B cell (primary cell): ENCODE results near the gene NCOA1. TPM values are rescaled to one million over a fixed set of nuclear protein-coding genes. Genes with fewer than 3 reads are reported as not detected.

ENCODE experiments used
- ATAC-seq: fragments of 200-7000 bp; cut with Tn5 transposase; one replicate; pipeline ENCODE4 v1.10.0; 2021; ENCODE audit warnings: low read depth, mild to moderate bottlenecking, moderate number of reproducible peaks, moderate library complexity
- CTCF ChIA-PET: fragments of 350-600 bp; sonication (Branson Sonifier 250); formaldehyde crosslinking; loops from one replicate; lab custom pipeline; 2021; ENCODE audit warnings: antibody characterized with exemption, inconsistent platforms; lab: Charles Lee
- POLR2A ChIA-PET: fragments of 350-600 bp; sonication (Branson Sonifier 250); formaldehyde crosslinking; loops from one replicate; lab custom pipeline; 2021; ENCODE audit warnings: antibody characterized with exemption; lab: Charles Lee
- DNase-seq: peaks from one replicate; pipeline ENCODE4 v3.0.0; 2013
- H2AFZ ChIP-seq: 2 replicates; pipeline ENCODE4 v1.6.1; 2012; ENCODE audit warnings: mild to moderate bottlenecking, low read depth, low read length; ENCODE audit not compliant: insufficient read depth, poor library complexity, severe bottlenecking
- H3K27ac ChIP-seq, 2 donors: 1 replicate in 1 of 2; 2 replicates in 1 of 2; pipeline ENCODE4 v1.5.1; 2012 to 2013; ENCODE audit warnings: low read length in 2 of 2, mild to moderate bottlenecking in 2 of 2, moderate library complexity in 1 of 2
- H3K27me3 ChIP-seq, 4 experiments: fragments of 200-600 bp in 1 of 4; sonication (generic) in 1 of 4; replicated peaks in 1 of 4; 1 replicate in 2 of 4; 2 replicates in 2 of 4; pipeline versions ENCODE4 v1.6.1 to v1.7.0; 2013 to 2016; ENCODE audit warnings: low read length in 3 of 4, mild to moderate bottlenecking in 2 of 4, mixed read lengths in 1 of 4, moderate library complexity in 1 of 4; ENCODE audit not compliant: insufficient read depth in 4 of 4, control insufficient read depth in 3 of 4; ENCODE audit errors: control extremely low read depth in 1 of 4
- H3K36me3 ChIP-seq, 2 experiments: replicated peaks in 1 of 2; 1 replicate in 1 of 2; 2 replicates in 1 of 2; pipeline versions ENCODE4 v1.6.1 to v1.7.1; 2013; ENCODE audit warnings: low read length in 1 of 2; ENCODE audit not compliant: insufficient read depth in 2 of 2, control insufficient read depth in 1 of 2; ENCODE audit errors: control extremely low read depth in 1 of 2, extremely low read depth in 1 of 2
- H3K4me1 ChIP-seq, 2 donors: fragments of 200-600 bp in 1 of 2; sonication (generic) in 1 of 2; 1 replicate in 1 of 2; 2 replicates in 1 of 2; pipeline versions ENCODE4 v1.5.1 to v1.6.1; 2013 to 2017; ENCODE audit warnings: low read length in 2 of 2; ENCODE audit not compliant: control insufficient read depth in 2 of 2, insufficient read depth in 2 of 2
- H3K4me2 ChIP-seq: replicated peaks from 2 replicates; pipeline ENCODE3; 2012; ENCODE audit warnings: mild to moderate bottlenecking, low read depth, low read length; ENCODE audit not compliant: poor library complexity, severe bottlenecking
- H3K4me3 ChIP-seq, 5 experiments: fragments of 200-600 bp in 1 of 5; sonication (generic) in 1 of 5; 1 replicate in 3 of 5; 2 replicates in 2 of 5; pipeline versions ENCODE4 v1.5.1 to v1.7.0; 2011 to 2016; ENCODE audit warnings: low read length in 4 of 5, mild to moderate bottlenecking in 4 of 5, low read depth in 2 of 5, control low read depth in 1 of 5, moderate library complexity in 1 of 5; ENCODE audit not compliant: insufficient read depth in 1 of 5; ENCODE audit errors: control extremely low read depth in 1 of 5, extremely low read depth in 1 of 5
- H3K79me2 ChIP-seq: fragments of 200-600 bp; sonication (generic); one replicate; pipeline ENCODE4 v1.6.0; 2016; ENCODE audit warnings: low read length; ENCODE audit not compliant: control insufficient read depth, insufficient read depth
- H3K9ac ChIP-seq: fragments of 200-600 bp; sonication (generic); 2 replicates; pipeline ENCODE4 v1.6.1; 2017; ENCODE audit warnings: mild to moderate bottlenecking, low read length, moderate library complexity
- H3K9me3 ChIP-seq, 3 donors: one replicate each; pipeline versions ENCODE4 v1.6.1 to v1.7.1; 2013; ENCODE audit warnings: low read length in 2 of 3; ENCODE audit not compliant: control insufficient read depth in 2 of 3, insufficient read depth in 1 of 3; ENCODE audit errors: control extremely low read depth in 1 of 3
- H4K20me1 ChIP-seq: 2 replicates; pipeline ENCODE4 v1.6.0; 2012; ENCODE audit warnings: mild to moderate bottlenecking, low read length; ENCODE audit not compliant: insufficient read depth, control insufficient read depth, poor library complexity, severe bottlenecking
- H3K27ac Mint-ChIP-seq: one replicate; pipeline ENCODE4 v1.8.0; 2021; ENCODE audit warnings: mixed read lengths
- H3K27me3 Mint-ChIP-seq: one replicate; pipeline ENCODE4 v1.8.0; 2021; ENCODE audit warnings: mixed read lengths
- H3K4me1 Mint-ChIP-seq: one replicate; pipeline ENCODE4 v1.8.0; 2021; ENCODE audit warnings: mixed read lengths
- H3K4me3 Mint-ChIP-seq: one replicate; pipeline ENCODE4 v1.8.0; 2021; ENCODE audit warnings: mixed read lengths
- H3K9me3 Mint-ChIP-seq: one replicate; pipeline ENCODE4 v1.8.0; 2022; ENCODE audit warnings: mixed read lengths; ENCODE audit not compliant: insufficient read depth
- EZH2 ChIP-seq: IDR thresholded peaks from 2 replicates; pipeline ENCODE4 v1.6.1; 2012; ENCODE audit warnings: borderline replicate concordance, low read depth, mild to moderate bottlenecking, moderate library complexity, low read length; ENCODE audit not compliant: insufficient read depth, poor library complexity, severe bottlenecking
- WGBS: methylation state at CpG from one replicate; pipeline ENCODE4 v1.1.5; 2013; ENCODE audit warnings: missing lambda C conversion rate; ENCODE audit not compliant: insufficient coverage; 5-methylcytosine and 5-hydroxymethylcytosine counted together
- intact Hi-C: fragments of 100-400 bp; cut with micrococcal nuclease; formaldehyde crosslinking; loops from one replicate; pipeline ENCODE4 v1.10.0; 2022
- polyA plus RNA-seq: library from polyadenylated mRNA; depleted of rRNA; stranded (reverse); fragments of >200 nt; gene quantifications from 2 replicates; pipeline ENCODE4 v1.2.3, GENCODE V29; 2012
- total RNA-seq, 2 donors: library from RNA; stranded (reverse); fragments of 120-200 nt in 1 of 2; gene quantifications; 1 replicate in 1 of 2; 2 replicates in 1 of 2; pipeline versions ENCODE4 v1.2.3 to v1.2.4, GENCODE V29; 2013 to 2022
- TF ChIP-seq, protein P1 (sequence below): fragments of 200-600 bp; IDR thresholded peaks from one replicate; pipeline ENCODE4 v1.8.0; 2022; ENCODE audit warnings: antibody characterized with exemption, mild to moderate bottlenecking

The NCOA1 gene
- total and polyA plus RNA-seq, 2 donors (not counting 1 experiment from before 2014, with no cell fraction given), result 11.6 to 49.1 TPM

DNA sequence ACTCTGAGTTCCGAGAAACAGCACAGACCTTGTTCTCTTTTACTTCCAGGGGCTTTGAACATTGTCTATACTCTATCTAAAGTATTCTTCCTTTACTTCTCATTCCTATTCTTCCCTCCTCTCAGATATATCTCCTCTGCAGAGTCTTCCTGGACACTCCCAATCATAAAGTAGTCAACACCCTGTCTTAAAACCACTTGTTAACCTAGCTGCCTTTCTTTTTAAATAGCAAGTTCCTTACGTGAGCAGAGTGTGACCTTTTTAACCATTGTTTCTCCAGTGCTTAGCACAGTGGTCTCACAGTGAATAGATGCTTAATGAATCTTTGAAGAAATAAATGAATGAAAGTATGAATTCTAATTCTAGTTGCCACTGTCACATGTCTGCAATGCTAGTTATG lies 254.8 kb downstream of the NCOA1 start:
- Histone ChIP-seq H3K4me2 (no peak overlapping the region), H3K27ac (no peak overlapping the region), H3K4me1 (no peaks in the 10 kb centered on the region), H4K20me1 (no peaks in the 10 kb centered on the region), H2AFZ (no peak overlapping the region), H3K27me3 (no peaks in the 10 kb centered on the region), H3K79me2 (no peaks in the 10 kb centered on the region), H3K4me3 (no peak overlapping the region), H3K36me3 (peaks cover 10 to 27% of the 10 kb centered on the region in 2 experiments), H3K9me3 (no peaks in the 10 kb centered on the region), H3K9ac (no peak overlapping the region)
- H3K4me3 Mint-ChIP-seq, result no peak overlapping the region
- intact Hi-C loops, result no loop called here
- H3K9me3 Mint-ChIP-seq, result no peaks in the 10 kb centered on the region
- H3K27ac Mint-ChIP-seq, result no peak overlapping the region
- DNase-seq, result no peak
- no peak for ATAC-seq
- CTCF ChIA-PET, result interaction anchor here (1.1 kb wide), 1 partner anchor 336 kb away, joined by 3 read pairs; no protein-coding TSS in a partner anchor
- no peaks in the 10 kb centered on the region for H3K27me3 Mint-ChIP-seq
- no peaks in the 10 kb centered on the region for H3K4me1 Mint-ChIP-seq
- TF ChIP-seq, protein P1, sequence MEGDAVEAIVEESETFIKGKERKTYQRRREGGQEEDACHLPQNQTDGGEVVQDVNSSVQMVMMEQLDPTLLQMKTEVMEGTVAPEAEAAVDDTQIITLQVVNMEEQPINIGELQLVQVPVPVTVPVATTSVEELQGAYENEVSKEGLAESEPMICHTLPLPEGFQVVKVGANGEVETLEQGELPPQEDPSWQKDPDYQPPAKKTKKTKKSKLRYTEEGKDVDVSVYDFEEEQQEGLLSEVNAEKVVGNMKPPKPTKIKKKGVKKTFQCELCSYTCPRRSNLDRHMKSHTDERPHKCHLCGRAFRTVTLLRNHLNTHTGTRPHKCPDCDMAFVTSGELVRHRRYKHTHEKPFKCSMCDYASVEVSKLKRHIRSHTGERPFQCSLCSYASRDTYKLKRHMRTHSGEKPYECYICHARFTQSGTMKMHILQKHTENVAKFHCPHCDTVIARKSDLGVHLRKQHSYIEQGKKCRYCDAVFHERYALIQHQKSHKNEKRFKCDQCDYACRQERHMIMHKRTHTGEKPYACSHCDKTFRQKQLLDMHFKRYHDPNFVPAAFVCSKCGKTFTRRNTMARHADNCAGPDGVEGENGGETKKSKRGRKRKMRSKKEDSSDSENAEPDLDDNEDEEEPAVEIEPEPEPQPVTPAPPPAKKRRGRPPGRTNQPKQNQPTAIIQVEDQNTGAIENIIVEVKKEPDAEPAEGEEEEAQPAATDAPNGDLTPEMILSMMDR, result no peak
- POLR2A ChIA-PET, result no interaction called here
- 88% methylated on average over 1 of the region's 2 CpGs for WGBS

DNA sequence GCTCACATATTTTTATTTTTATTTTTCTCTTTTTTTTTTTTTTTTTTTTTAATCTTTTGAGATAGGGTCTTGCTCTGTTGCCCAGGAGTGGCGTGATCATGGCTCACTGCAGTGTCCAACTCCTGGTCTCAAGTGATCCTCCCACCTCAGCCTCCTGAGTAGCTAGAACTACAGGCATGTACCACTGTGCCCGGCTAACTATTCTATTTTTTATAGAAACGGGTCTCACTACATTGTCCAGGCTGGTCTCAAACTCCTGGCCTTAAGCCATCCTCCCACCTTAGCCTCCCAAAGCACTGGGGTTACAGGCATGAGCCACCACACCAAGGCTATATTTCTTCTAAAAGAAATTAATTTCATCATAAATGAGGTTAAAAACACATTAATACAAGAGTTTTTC lies 256.2 kb downstream of the NCOA1 start:
- WGBS, result 100% methylated on average over 1 of the region's 3 CpGs
- no peaks in the 10 kb centered on the region for H4K20me1 ChIP-seq
- POLR2A ChIA-PET, result no interaction called here

More for the DNA sequence above, 256.2 kb downstream of the NCOA1 start:
- ATAC-seq (no peak), DNase-seq (no peak)
- peaks cover 8 to 24% of the 10 kb centered on the region in 2 experiments for H3K36me3 ChIP-seq
- no peak overlapping the region for H3K9ac ChIP-seq
- Mint-ChIP-seq H3K4me1 (no peaks in the 10 kb centered on the region), H3K27me3 (no peaks in the 10 kb centered on the region), H3K9me3 (no peaks in the 10 kb centered on the region), H3K4me3 (no peak overlapping the region), H3K27ac (no peak overlapping the region)
- H3K4me3 ChIP-seq, result no peak overlapping the region
- H3K4me2 ChIP-seq, result no peak overlapping the region
- H3K27me3 ChIP-seq, result no peaks in the 10 kb centered on the region
- no peaks in the 10 kb centered on the region for H3K4me1 ChIP-seq
- intact Hi-C loops, result no loop called here
- CTCF ChIA-PET, result no interaction called here
- no peak overlapping the region for H3K27ac ChIP-seq
- no peak for TF ChIP-seq EZH2
- TF ChIP-seq, protein P1, result no peak
- no peak overlapping the region for H2AFZ ChIP-seq
- H3K79me2 ChIP-seq, result no peaks in the 10 kb centered on the region
- no peaks in the 10 kb centered on the region for H3K9me3 ChIP-seq
